Endothelial cell of umbilical vein (primary cell): ENCODE results near the gene PTGS2.

ENCODE experiments used
- CTCF ChIP-seq, 2 donors: IDR thresholded peaks; 1 replicate in 1 of 2; 2 replicates in 1 of 2; pipeline ENCODE4 v1.5.1; 2011; ENCODE audit warnings: low read length in 2 of 2, mild to moderate bottlenecking in 2 of 2, moderate library complexity in 2 of 2, control low read depth in 1 of 2, inconsistent platforms in 1 of 2, low read depth in 1 of 2; ENCODE audit not compliant: insufficient read depth in 1 of 2; ENCODE audit errors: extremely low read depth in 1 of 2
- EZH2 ChIP-seq: IDR thresholded peaks from 2 replicates; pipeline ENCODE4 v1.6.1; 2012; ENCODE audit warnings: borderline replicate concordance, low read depth, mild to moderate bottlenecking, moderate library complexity, low read length, inconsistent platforms; ENCODE audit not compliant: severe bottlenecking
- FOS ChIP-seq: IDR thresholded peaks from 2 replicates; pipeline ENCODE4 v1.6.1; 2011; ENCODE audit warnings: mild to moderate bottlenecking, low read length, moderate library complexity, borderline replicate concordance; ENCODE audit not compliant: insufficient read depth
- MAX ChIP-seq: IDR thresholded peaks from 2 replicates; pipeline ENCODE4 v1.6.1; 2011; ENCODE audit not compliant: insufficient read depth, insufficient read length
- MYC ChIP-seq: IDR thresholded peaks from one replicate; pipeline ENCODE4 v1.6.1; 2011; ENCODE audit warnings: mild to moderate bottlenecking, low read depth, low read length
- POLR2A ChIP-seq: IDR thresholded peaks from 2 replicates; pipeline ENCODE4 v1.6.1; 2012; ENCODE audit warnings: low read depth, mild to moderate bottlenecking, control low read depth, low read length
- POLR2AphosphoS5 ChIP-seq: IDR thresholded peaks from 2 replicates; pipeline ENCODE4 v1.6.1; 2012; ENCODE audit warnings: low read depth, mild to moderate bottlenecking, control low read depth, low read length, moderate library complexity; ENCODE audit not compliant: insufficient read depth

GRCh38 chr1:186626356-186626932, 53.8 kb downstream of the PTGS2 start:
- TF ChIP-seq CTCF (IDR thresholded peaks at IDR 0.05; ENCODE audit: extremely low read depth in 1 of 2, insufficient read depth in 1 of 2, low read depth in 1 of 2, low read length in 2 of 2), result no peak
- no peak for TF ChIP-seq MYC
- TF ChIP-seq EZH2, result no peak
- TF ChIP-seq POLR2A, result no peak
- TF ChIP-seq FOS, result no peak
- TF ChIP-seq POLR2AphosphoS5, result no peak
- no peak for TF ChIP-seq MAX
